ENCODE data around the gene RAC2. TPM values are rescaled to one million over a fixed set of nuclear protein-coding genes. Genes with fewer than 3 reads are reported as not detected.
A peak's percentile ranks its signal among the peaks of the same experiment; 100 is the strongest.

RAC2 gene
- total and polyA plus RNA-seq, 12 donors = 2.8 to 17.9 (median 10.6) TPM

DNA sequence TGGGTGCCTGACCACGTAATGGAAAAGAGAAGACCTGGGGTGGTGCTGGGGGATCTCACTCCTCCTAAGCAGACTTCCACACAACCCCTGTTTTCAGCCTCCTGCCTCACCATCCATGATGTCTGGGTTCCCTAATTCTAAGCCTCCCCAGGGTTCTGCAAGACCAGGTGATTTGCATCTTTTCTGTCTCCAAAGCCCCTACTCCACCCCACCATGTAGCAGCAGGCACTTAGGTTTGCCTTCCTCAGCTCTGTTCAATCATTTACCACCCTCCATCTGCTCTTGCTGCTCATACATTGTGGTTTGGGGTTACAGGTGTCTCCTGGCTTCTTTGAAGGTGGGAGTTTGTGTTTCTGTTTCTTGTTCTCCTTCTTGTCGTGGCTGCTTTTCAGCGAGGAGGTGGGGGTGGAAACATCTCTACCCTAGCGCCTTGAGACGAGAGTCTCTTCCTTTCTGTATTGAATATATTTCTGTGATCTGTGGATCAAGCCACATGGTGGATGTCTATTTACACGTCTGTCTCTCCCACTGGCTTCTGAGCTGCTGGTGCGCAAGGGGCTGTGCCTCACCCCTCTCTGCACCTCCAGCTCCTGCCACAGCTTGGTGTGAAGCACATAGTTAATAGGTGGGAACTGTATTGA is 25.2 kb downstream of the RAC2 start:
- no peak overlapping the region for H3K27ac ChIP-seq
- H3K27me3 ChIP-seq = no peaks in the 10 kb centered on the region
- H3K36me3 ChIP-seq (replicated peaks in 1 of 2) = no peaks in the 10 kb centered on the region
- no peak for TF ChIP-seq POLR2A (IDR thresholded peaks at IDR 0.05)
- TF ChIP-seq, protein P1, sequence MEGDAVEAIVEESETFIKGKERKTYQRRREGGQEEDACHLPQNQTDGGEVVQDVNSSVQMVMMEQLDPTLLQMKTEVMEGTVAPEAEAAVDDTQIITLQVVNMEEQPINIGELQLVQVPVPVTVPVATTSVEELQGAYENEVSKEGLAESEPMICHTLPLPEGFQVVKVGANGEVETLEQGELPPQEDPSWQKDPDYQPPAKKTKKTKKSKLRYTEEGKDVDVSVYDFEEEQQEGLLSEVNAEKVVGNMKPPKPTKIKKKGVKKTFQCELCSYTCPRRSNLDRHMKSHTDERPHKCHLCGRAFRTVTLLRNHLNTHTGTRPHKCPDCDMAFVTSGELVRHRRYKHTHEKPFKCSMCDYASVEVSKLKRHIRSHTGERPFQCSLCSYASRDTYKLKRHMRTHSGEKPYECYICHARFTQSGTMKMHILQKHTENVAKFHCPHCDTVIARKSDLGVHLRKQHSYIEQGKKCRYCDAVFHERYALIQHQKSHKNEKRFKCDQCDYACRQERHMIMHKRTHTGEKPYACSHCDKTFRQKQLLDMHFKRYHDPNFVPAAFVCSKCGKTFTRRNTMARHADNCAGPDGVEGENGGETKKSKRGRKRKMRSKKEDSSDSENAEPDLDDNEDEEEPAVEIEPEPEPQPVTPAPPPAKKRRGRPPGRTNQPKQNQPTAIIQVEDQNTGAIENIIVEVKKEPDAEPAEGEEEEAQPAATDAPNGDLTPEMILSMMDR (IDR thresholded peaks at IDR 0.05) = no peak
- H3K4me1 ChIP-seq (replicated peaks in 1 of 2) = no peaks in the 10 kb centered on the region
- H3K9me3 ChIP-seq (replicated peaks in 1 of 3) = no peaks in the 10 kb centered on the region
- H3K4me3 ChIP-seq = no peak overlapping the region
- DNase-seq = no peak
- WGBS, 4 donors = 39 to 75% (median 61%) methylated on average over 7 of the region's 7 CpGs
- intact Hi-C loops (cut with DNase I) = no loop called here

DNA sequence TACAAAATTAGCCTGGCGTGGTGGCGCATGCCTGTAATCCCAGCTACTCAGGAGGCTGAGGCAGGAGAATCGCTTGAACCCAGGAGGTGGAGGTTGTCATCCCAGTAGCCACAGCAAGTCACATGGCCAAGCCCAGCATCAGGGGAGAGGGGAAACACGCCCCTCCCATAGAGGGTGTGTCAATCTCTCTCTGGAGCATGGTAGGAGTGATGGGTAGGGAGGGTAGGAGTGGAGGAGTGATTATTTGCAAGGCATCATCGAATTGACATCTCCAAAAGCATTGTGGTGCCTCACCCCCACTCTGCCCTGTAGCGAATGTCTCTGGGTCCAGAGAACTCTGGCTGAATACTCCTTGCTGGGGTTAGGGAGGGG is 25.7 kb downstream of the RAC2 start:
- DNase-seq = no peak
- TF ChIP-seq POLR2A (IDR thresholded peaks at IDR 0.05) = no peak
- TF ChIP-seq, protein P1 (IDR thresholded peaks at IDR 0.05) = no peak
- Histone ChIP-seq H3K27ac (no peak overlapping the region), H3K36me3 (replicated peaks in 1 of 2) (no peaks in the 10 kb centered on the region), H3K27me3 (no peaks in the 10 kb centered on the region), H3K4me1 (replicated peaks in 1 of 2) (no peaks in the 10 kb centered on the region), H3K9me3 (replicated peaks in 1 of 3) (no peaks in the 10 kb centered on the region), H3K4me3 (no peak overlapping the region)
- intact Hi-C loops (cut with DNase I) = no loop called here
- 77 to 84% (median 80%) methylated on average over 6 of the region's 6 CpGs for WGBS, 4 donors

DNA sequence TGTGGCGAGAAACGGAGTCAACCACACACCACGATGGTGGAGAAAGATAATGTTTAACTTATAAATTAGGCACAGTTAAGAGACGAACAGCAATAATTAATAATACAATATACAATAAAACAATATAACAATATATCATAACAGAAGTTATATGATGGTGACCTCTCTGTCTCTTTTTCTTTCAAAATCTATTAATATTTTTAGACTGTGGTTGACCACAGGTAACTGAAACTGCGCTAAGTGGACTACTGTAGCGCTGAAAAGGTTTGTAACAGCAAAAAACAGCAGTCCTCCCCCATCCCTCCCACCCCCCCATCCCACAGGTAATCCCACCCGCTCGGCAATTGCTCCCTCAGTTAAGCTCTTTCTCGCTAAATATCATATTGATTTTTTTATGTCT is 28.2 kb downstream of the RAC2 start:
- WGBS, 4 donors = 81 to 91% (median 84%) methylated on average over 9 of the region's 9 CpGs
- intact Hi-C loops (cut with DNase I) = no loop called here
- TF ChIP-seq POLR2A (IDR thresholded peaks at IDR 0.05) = no peak
- TF ChIP-seq, protein P1 (IDR thresholded peaks at IDR 0.05) = no peak
- H3K27me3 ChIP-seq = no peaks in the 10 kb centered on the region
- no peak for DNase-seq
- H3K4me3 ChIP-seq = no peak overlapping the region
- H3K9me3 ChIP-seq (replicated peaks in 1 of 3) = no peaks in the 10 kb centered on the region
- no peak overlapping the region for H3K27ac ChIP-seq
- H3K36me3 ChIP-seq (replicated peaks in 1 of 2) = no peaks in the 10 kb centered on the region
- peaks cover 0 to 6% of the 10 kb centered on the region in 2 donors for H3K4me1 ChIP-seq (replicated peaks in 1 of 2)

DNA sequence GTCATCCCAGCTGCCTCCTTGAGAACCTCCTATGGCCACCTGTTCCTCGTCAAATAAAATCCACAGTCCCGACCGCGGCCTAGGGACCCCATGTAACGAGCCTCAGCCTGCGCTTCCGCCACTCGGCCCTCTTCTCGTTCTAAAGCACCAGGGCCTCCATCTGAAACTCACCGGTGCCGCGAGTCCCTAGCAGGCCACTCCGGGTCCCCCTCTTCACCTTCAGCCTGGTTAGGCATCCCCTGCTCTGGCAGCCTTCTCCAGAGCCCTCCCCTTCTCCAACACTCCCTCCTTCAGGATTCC is 29.4 kb downstream of the RAC2 start:
- no peak overlapping the region for H3K4me3 ChIP-seq
- H3K27me3 ChIP-seq = no peaks in the 10 kb centered on the region
- DNase-seq = peak in 2 of 7 donors; percentile 5 to 10
- TF ChIP-seq, protein P1 (IDR thresholded peaks at IDR 0.05) = no peak
- TF ChIP-seq POLR2A (IDR thresholded peaks at IDR 0.05) = no peak
- no peaks in the 10 kb centered on the region for H3K9me3 ChIP-seq (replicated peaks in 1 of 3)
- no peak overlapping the region for H3K27ac ChIP-seq
- no peaks in the 10 kb centered on the region for H3K36me3 ChIP-seq (replicated peaks in 1 of 2)
- intact Hi-C loops (cut with DNase I) = no loop called here
- peaks cover 0 to 6% of the 10 kb centered on the region in 2 donors for H3K4me1 ChIP-seq (replicated peaks in 1 of 2)
- WGBS, 4 donors = 81 to 91% (median 89%) methylated on average over 13 of the region's 13 CpGs

Data from adrenal gland (tissue), 12 donors.